ENCODE results near the gene KCTD5. TPM values are rescaled to one million over a fixed set of nuclear protein-coding genes. Genes with fewer than 3 reads are reported as not detected.

KCTD5 gene
- total RNA-seq, 1 experiment from 2014 or later = 27.8 TPM

DNA sequence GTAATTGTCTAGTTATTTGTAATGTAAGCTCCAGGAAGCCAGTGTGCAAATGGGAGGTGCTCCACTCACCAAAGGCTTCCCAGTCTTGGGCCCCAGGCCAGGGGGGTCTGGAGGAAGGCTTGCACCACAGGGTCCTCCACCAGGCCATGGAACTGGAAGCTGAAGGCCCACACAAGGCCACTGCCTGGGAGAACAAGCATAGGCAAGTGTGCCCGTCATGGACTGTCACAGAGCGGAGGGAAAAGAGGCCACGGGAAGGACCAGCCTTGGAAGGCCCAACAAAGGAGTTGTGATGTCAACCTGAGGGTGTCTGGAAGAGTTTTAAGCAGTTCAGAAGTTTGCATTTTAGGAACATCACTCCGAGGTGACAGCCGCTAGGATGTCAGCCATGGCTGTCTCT, 67.2 kb downstream of the KCTD5 start:
- H3K27ac Mint-ChIP-seq = no peak overlapping the region
- H3K36me3 Mint-ChIP-seq = peaks cover 14% of the 10 kb centered on the region
- ChIA-PET CTCF (no interaction called here), POLR2A (no interaction called here)
- ATAC-seq (no peak), DNase-seq (ENCODE audit: low spot score) (no peak)
- no peak overlapping the region for H3K4me3 Mint-ChIP-seq
- peaks cover 22% of the 10 kb centered on the region for H3K4me1 Mint-ChIP-seq
- no peaks in the 10 kb centered on the region for H3K27me3 Mint-ChIP-seq (ENCODE audit: low read depth)
- TF ChIP-seq ZNF416 (CRISPR knock-in tag; IDR thresholded peaks at IDR 0.05) (no peak), ZNF396 (CRISPR knock-in tag; IDR thresholded peaks at IDR 0.05; ENCODE audit: borderline replicate concordance) (no peak), SMAD3 (CRISPR knock-in tag; IDR thresholded peaks at IDR 0.05; ENCODE audit: borderline replicate concordance) (no peak), EMX1 (CRISPR knock-in tag; IDR thresholded peaks at IDR 0.05) (no peak), HMGXB4 (CRISPR knock-in tag; IDR thresholded peaks at IDR 0.05) (no peak), NFYB (CRISPR knock-in tag; conservative IDR thresholded peaks at IDR 0.05; ENCODE audit: low read depth) (no peak), RELA (CRISPR knock-in tag; IDR thresholded peaks at IDR 0.05; ENCODE audit: borderline replicate concordance) (no peak), PRRX2 (CRISPR knock-in tag; IDR thresholded peaks at IDR 0.05) (no peak), JAZF1 (CRISPR knock-in tag; IDR thresholded peaks at IDR 0.05) (no peak), MYBL2 (CRISPR knock-in tag; IDR thresholded peaks at IDR 0.05) (no peak)
- TF ChIP-seq, protein P1, sequence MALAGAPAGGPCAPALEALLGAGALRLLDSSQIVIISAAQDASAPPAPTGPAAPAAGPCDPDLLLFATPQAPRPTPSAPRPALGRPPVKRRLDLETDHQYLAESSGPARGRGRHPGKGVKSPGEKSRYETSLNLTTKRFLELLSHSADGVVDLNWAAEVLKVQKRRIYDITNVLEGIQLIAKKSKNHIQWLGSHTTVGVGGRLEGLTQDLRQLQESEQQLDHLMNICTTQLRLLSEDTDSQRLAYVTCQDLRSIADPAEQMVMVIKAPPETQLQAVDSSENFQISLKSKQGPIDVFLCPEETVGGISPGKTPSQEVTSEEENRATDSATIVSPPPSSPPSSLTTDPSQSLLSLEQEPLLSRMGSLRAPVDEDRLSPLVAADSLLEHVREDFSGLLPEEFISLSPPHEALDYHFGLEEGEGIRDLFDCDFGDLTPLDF (CRISPR knock-in tag; IDR thresholded peaks at IDR 0.05) = no peak
- no peaks in the 10 kb centered on the region for H3K9me3 Mint-ChIP-seq

GRCh38 chr16:2749936-2750335, 67.6 kb downstream of the KCTD5 start:
- H3K4me1 Mint-ChIP-seq = peaks cover 27% of the 10 kb centered on the region
- ChIA-PET CTCF (no interaction called here), POLR2A (no interaction called here)
- H3K36me3 Mint-ChIP-seq = peaks cover 17% of the 10 kb centered on the region
- no peaks in the 10 kb centered on the region for H3K9me3 Mint-ChIP-seq
- ATAC-seq (no peak), DNase-seq (ENCODE audit: low spot score) (no peak)
- H3K27me3 Mint-ChIP-seq (ENCODE audit: low read depth) = no peaks in the 10 kb centered on the region
- H3K4me3 Mint-ChIP-seq = peak overlapping the region; percentile 77
- peak overlapping the region; percentile 45; the same call in 1 of the 2 replicates for H3K27ac Mint-ChIP-seq
- no peak for TF ChIP-seq HMGXB4 (CRISPR knock-in tag; IDR thresholded peaks at IDR 0.05)
- TF ChIP-seq IRF2 (CRISPR knock-in tag; IDR thresholded peaks at IDR 0.05; ENCODE audit: borderline replicate concordance, low read depth) = no peak
- no peak for TF ChIP-seq MLX (CRISPR knock-in tag; IDR thresholded peaks at IDR 0.05)
- no peak for TF ChIP-seq ATF6 (CRISPR knock-in tag; IDR thresholded peaks at IDR 0.05)
- TF ChIP-seq ARID4B (CRISPR knock-in tag; IDR thresholded peaks at IDR 0.05; ENCODE audit: borderline replicate concordance) = no peak
- TF ChIP-seq EMX1 (CRISPR knock-in tag; IDR thresholded peaks at IDR 0.05) = no peak
- no peak for TF ChIP-seq NFE2L1 (CRISPR knock-in tag; IDR thresholded peaks at IDR 0.05)
- no peak for TF ChIP-seq GTF2I (CRISPR knock-in tag; conservative IDR thresholded peaks at IDR 0.05)
- TF ChIP-seq, protein P2, sequence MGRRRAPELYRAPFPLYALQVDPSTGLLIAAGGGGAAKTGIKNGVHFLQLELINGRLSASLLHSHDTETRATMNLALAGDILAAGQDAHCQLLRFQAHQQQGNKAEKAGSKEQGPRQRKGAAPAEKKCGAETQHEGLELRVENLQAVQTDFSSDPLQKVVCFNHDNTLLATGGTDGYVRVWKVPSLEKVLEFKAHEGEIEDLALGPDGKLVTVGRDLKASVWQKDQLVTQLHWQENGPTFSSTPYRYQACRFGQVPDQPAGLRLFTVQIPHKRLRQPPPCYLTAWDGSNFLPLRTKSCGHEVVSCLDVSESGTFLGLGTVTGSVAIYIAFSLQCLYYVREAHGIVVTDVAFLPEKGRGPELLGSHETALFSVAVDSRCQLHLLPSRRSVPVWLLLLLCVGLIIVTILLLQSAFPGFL (CRISPR knock-in tag; IDR thresholded peaks at IDR 0.05; ENCODE audit: borderline replicate concordance) = no peak
- no peak for TF ChIP-seq IRF1 (CRISPR knock-in tag; IDR thresholded peaks at IDR 0.05)
- TF ChIP-seq ELF4 (CRISPR knock-in tag; IDR thresholded peaks at IDR 0.05; ENCODE audit: low read depth) = no peak
- TF ChIP-seq SMAD4 (CRISPR knock-in tag; IDR thresholded peaks at IDR 0.05) = no peak
- no peak for TF ChIP-seq ZNF396 (CRISPR knock-in tag; IDR thresholded peaks at IDR 0.05; ENCODE audit: borderline replicate concordance)
